Bronchial epithelial cell (primary cell): ENCODE data around the gene EGFR. TPM values are rescaled to one million over a fixed set of nuclear protein-coding genes. Genes with fewer than 3 reads are reported as not detected.
A peak's percentile ranks its signal among the peaks of the same experiment; 100 is the strongest.

Experiments used
- DNase-seq: peaks from one replicate; pipeline ENCODE4 v3.0.0-alpha.2; 2010; ENCODE audit warnings: low read depth
- FAIRE-seq: peaks from 2 replicates; lab custom pipeline; 2011; peaks lifted over from hg19 to GRCh38; lab: Jason Lieb, UNC
- H3K27me3 ChIP-seq: 2 replicates; pipeline ENCODE4 v1.5.1; 2011; ENCODE audit warnings: low read length; ENCODE audit not compliant: control insufficient read depth, insufficient read depth
- H3K36me3 ChIP-seq: 2 replicates; pipeline ENCODE4 v1.5.1; 2011; ENCODE audit warnings: low read length; ENCODE audit not compliant: control insufficient read depth, insufficient read depth
- H3K4me3 ChIP-seq: 2 replicates; pipeline ENCODE4 v1.5.1; 2011; ENCODE audit warnings: mild to moderate bottlenecking, low read depth, low read length, control low read depth
- total RNA-seq: library from RNA; depleted of rRNA; stranded (reverse); fragments of >200 nt; gene quantifications from 2 replicates; pipeline ENCODE4 v1.2.1, GENCODE V29; 2014
- TF ChIP-seq, protein P1 (sequence below): IDR thresholded peaks from 2 replicates; pipeline ENCODE4 v1.5.1; 2011; ENCODE audit warnings: mild to moderate bottlenecking, moderate library complexity, low read length, control low read depth, inconsistent platforms; ENCODE audit not compliant: insufficient read depth, severe bottlenecking

EGFR gene
- total RNA-seq, 1 donor from 2014 or later = 137 TPM

DNA sequence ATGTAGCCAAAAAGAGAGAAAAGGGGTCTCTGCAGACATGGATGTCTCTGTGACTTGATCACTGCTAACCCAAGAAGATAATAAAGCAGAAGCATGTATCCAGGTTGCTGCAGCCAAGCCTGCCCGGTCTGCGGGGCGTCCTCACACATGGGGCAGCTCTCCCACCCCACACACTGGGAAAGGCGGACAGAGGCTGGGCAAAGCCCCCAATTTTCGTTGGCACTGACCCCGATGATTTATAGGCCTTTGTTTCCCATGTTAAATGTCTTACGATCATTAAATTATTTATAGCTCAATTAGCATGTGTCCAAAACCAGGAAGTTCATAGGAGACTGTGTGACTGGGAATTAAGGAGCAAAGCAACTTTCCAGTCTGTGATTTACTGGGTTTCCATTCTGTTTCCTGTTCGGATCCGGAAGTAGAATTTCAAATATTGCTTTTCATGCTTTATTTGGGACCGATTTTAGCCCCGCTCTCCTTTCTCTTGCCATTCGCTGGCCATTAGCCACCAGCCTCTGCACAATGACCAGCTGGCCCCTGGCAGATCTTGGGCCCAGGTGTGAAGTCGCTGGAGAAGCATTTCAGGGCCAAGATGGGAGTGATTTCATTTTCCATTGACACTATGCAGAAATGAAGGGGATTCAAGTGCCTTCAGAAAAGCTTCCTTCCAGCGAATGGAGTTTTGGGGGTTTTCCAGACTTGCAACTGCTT is 91.6 kb downstream of the EGFR start:
- Histone ChIP-seq H3K36me3 (peaks cover 12% of the 10 kb centered on the region), H3K4me3 (no peak overlapping the region), H3K27me3 (no peaks in the 10 kb centered on the region)
- TF ChIP-seq, protein P1, sequence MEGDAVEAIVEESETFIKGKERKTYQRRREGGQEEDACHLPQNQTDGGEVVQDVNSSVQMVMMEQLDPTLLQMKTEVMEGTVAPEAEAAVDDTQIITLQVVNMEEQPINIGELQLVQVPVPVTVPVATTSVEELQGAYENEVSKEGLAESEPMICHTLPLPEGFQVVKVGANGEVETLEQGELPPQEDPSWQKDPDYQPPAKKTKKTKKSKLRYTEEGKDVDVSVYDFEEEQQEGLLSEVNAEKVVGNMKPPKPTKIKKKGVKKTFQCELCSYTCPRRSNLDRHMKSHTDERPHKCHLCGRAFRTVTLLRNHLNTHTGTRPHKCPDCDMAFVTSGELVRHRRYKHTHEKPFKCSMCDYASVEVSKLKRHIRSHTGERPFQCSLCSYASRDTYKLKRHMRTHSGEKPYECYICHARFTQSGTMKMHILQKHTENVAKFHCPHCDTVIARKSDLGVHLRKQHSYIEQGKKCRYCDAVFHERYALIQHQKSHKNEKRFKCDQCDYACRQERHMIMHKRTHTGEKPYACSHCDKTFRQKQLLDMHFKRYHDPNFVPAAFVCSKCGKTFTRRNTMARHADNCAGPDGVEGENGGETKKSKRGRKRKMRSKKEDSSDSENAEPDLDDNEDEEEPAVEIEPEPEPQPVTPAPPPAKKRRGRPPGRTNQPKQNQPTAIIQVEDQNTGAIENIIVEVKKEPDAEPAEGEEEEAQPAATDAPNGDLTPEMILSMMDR = no peak
- FAIRE-seq (no peak), DNase-seq (no peak)

GRCh38 chr7:55110993-55111361 is 92.2 kb downstream of the EGFR start:
- TF ChIP-seq, protein P1 = no peak
- Histone ChIP-seq H3K27me3 (no peaks in the 10 kb centered on the region), H3K4me3 (no peak overlapping the region), H3K36me3 (peaks cover 14% of the 10 kb centered on the region)
- FAIRE-seq = no peak
- peak; percentile 74 for DNase-seq

- no peaks in the 10 kb centered on the region for H3K27me3 ChIP-seq
- DNase-seq = no peak
- FAIRE-seq = no peak
- TF ChIP-seq, protein P1 = no peak
- H3K36me3 ChIP-seq = peaks cover 14% of the 10 kb centered on the region
- H3K4me3 ChIP-seq = no peak overlapping the region
These were observed 93.2 kb downstream of the EGFR start for GRCh38 chr7:55112056-55112455.

DNA sequence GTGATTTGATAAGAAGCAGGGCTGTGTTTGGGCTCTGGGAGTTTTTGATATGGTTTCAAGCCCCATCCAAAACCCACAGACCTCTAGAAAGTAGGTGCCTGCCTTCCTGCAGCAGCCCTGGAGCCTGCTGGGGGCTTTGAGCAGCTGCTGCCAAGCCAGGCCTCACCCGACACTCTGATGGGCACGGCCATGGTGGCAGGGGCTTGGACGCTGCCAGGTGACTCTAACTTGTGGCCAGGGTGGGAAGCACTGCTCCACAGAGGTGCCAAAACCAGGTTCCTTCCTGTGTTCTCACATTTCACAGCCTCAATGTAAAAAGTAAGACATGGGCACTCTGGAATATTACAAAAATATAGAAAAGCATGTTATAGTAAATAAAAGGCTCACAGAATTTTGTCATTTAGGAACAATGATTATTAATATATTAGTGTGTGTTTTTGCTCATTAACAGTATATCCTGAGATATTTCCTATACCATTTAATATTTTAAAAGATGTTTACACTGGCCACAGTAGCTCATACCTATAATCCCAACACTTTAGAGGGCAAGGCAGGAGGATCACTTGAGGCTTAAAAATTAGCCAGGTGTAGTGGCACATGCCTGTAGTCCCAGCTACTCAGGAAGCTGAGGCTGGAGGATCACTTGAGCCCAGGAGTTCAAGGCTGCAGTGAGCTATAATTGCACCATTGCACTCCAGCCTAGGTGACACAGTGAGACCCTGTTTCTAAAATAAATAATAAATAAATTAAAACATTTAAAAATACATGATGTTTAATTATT is 95.1 kb downstream of the EGFR start:
- H3K4me3 ChIP-seq = no peak overlapping the region
- H3K36me3 ChIP-seq = peaks cover 14% of the 10 kb centered on the region
- FAIRE-seq = no peak
- TF ChIP-seq, protein P1 = no peak
- H3K27me3 ChIP-seq = no peaks in the 10 kb centered on the region
- no peak for DNase-seq

GRCh38 chr7:55117286-55117685 is 98.5 kb downstream of the EGFR start:
- TF ChIP-seq, protein P1 = no peak
- no peak overlapping the region for H3K4me3 ChIP-seq
- DNase-seq = no peak
- H3K36me3 ChIP-seq = peaks cover 13% of the 10 kb centered on the region
- FAIRE-seq = no peak
- H3K27me3 ChIP-seq = no peaks in the 10 kb centered on the region
